Stomach (tissue), 4 donors: ENCODE measurements around the gene CCDC38.

Experiments
- EP300 ChIP-seq: sonication (generic); formaldehyde crosslinking; IDR thresholded peaks from one replicate; pipeline ENCODE4 v1.6.1; 2017; ENCODE audit warnings: antibody characterized with exemption
- POLR2A ChIP-seq, 4 donors: fragments of 450-650 bp; IDR thresholded peaks; one replicate each; pipeline ENCODE4 v1.6.1; 2016; ENCODE audit warnings: antibody characterized with exemption in 4 of 4, control low read depth in 2 of 4, mild to moderate bottlenecking in 1 of 4, moderate library complexity in 1 of 4

- TF ChIP-seq POLR2A (IDR thresholded peaks at IDR 0.05) (no peak), EP300 (no peak)
These were observed 24.0 kb downstream of the CCDC38 start for GRCh38 chr12:95918194-95918993.
